HepG2 (cell line): ENCODE measurements around the gene OR7D2. TPM values are rescaled to one million over a fixed set of nuclear protein-coding genes. Genes with fewer than 3 reads are reported as not detected.
A peak's percentile ranks its signal among the peaks of the same experiment; 100 is the strongest.

Source experiments
- DDIT3 ChIP-seq: sonication (generic); formaldehyde crosslinking; IDR thresholded peaks from 2 replicates; pipeline ENCODE4 v1.4.0; 2020; ENCODE audit warnings: mild to moderate bottlenecking, missing genetic modification reagents
- HHEX ChIP-seq: IDR thresholded peaks from 2 replicates; pipeline ENCODE4 v1.6.1; 2016; ENCODE audit warnings: control low read depth
- HNRNPH1 ChIP-seq: fragments of 200-400 bp; formaldehyde crosslinking; optimal IDR thresholded peaks from 2 replicates; pipeline ENCODE3; 2017; ENCODE audit warnings: mild to moderate bottlenecking, low read depth, low read length
- HOXA9 ChIP-seq: sonication (generic); formaldehyde crosslinking; IDR thresholded peaks from 2 replicates; pipeline ENCODE4 v1.8.1; 2022; ENCODE audit warnings: missing genetic modification reagents, mild to moderate bottlenecking, moderate library complexity, borderline replicate concordance
- IKZF4 ChIP-seq: sonication (generic); formaldehyde crosslinking; IDR thresholded peaks from 2 replicates; pipeline ENCODE4 v1.5.1; 2020; ENCODE audit warnings: borderline replicate concordance, mild to moderate bottlenecking, low read depth, missing genetic modification reagents; ENCODE audit errors: not compliant biosample characterization
- LCORL ChIP-seq, 2 experiments: fragments of 450-650 bp in 1 of 2; sonication (generic) in 1 of 2; formaldehyde crosslinking in 1 of 2; IDR thresholded peaks; 2 replicates each; pipeline versions ENCODE4 v1.5.0 to v1.6.1; 2017 to 2020; ENCODE audit warnings: antibody characterized with exemption in 1 of 2, missing genetic modification reagents in 1 of 2
- MAFG ChIP-seq: sonication (generic); formaldehyde crosslinking; IDR thresholded peaks from 2 replicates; pipeline ENCODE4 v1.5.1; 2020; ENCODE audit warnings: mild to moderate bottlenecking, missing genetic modification reagents
- NAIF1 ChIP-seq: sonication (generic); formaldehyde crosslinking; IDR thresholded peaks from 2 replicates; pipeline ENCODE4 v1.5.0; 2020; ENCODE audit warnings: mild to moderate bottlenecking, missing genetic modification reagents, borderline replicate concordance
- NFRKB ChIP-seq: fragments of 450-650 bp; IDR thresholded peaks from 2 replicates; pipeline ENCODE4 v1.6.1; 2017
- RARA ChIP-seq: IDR thresholded peaks from 2 replicates; pipeline ENCODE4 v1.6.1; 2016; ENCODE audit warnings: missing genetic modification reagents, missing compliant biosample characterization
- RBM22 ChIP-seq: fragments of 200-400 bp; formaldehyde crosslinking; optimal IDR thresholded peaks from 2 replicates; pipeline ENCODE3; 2017; ENCODE audit warnings: mild to moderate bottlenecking, low read length, moderate library complexity
- SMARCE1 ChIP-seq: fragments of 450-650 bp; IDR thresholded peaks from 2 replicates; pipeline ENCODE4 v1.6.1; 2017; ENCODE audit warnings: borderline replicate concordance
- STAT6 ChIP-seq: sonication (generic); formaldehyde crosslinking; IDR thresholded peaks from 2 replicates; pipeline ENCODE4 v1.4.0; 2020; ENCODE audit warnings: missing genetic modification reagents, mild to moderate bottlenecking, borderline replicate concordance
- TGIF2 ChIP-seq: IDR thresholded peaks from 2 replicates; pipeline ENCODE4 v1.6.1; 2016; ENCODE audit warnings: control low read depth, missing compliant biosample characterization
- ZBTB20 ChIP-seq: sonication (generic); formaldehyde crosslinking; IDR thresholded peaks from 2 replicates; pipeline ENCODE4 v1.8.1; 2023; ENCODE audit warnings: missing genetic modification reagents, low read depth, mild to moderate bottlenecking, borderline replicate concordance
- ZFP82 ChIP-seq: sonication (generic); formaldehyde crosslinking; IDR thresholded peaks from 2 replicates; pipeline ENCODE4 v1.5.1; 2020; ENCODE audit warnings: mild to moderate bottlenecking, missing genetic modification reagents, borderline replicate concordance
- ZMYM4 ChIP-seq: sonication (generic); formaldehyde crosslinking; IDR thresholded peaks from 2 replicates; pipeline ENCODE4 v1.8.1; 2023; ENCODE audit warnings: mild to moderate bottlenecking, missing genetic modification reagents
- ZNF292 ChIP-seq: sonication (generic); formaldehyde crosslinking; IDR thresholded peaks from 2 replicates; pipeline ENCODE4 v1.8.1; 2022; ENCODE audit warnings: mild to moderate bottlenecking, low read depth, missing genetic modification reagents, borderline replicate concordance
- ZNF549 ChIP-seq: sonication (generic); formaldehyde crosslinking; IDR thresholded peaks from 2 replicates; pipeline ENCODE4 v1.5.0; 2020; ENCODE audit warnings: missing genetic modification reagents
- ZNF580 ChIP-seq: IDR thresholded peaks from 2 replicates; pipeline ENCODE4 v1.6.1; 2016; ENCODE audit warnings: low read depth, borderline replicate concordance
- polyA plus RNA-seq, 8 experiments: library from polyadenylated mRNA; depleted of rRNA in 3 of 8; stranded (reverse) in 7 of 8; unstranded in 1 of 8; fragments of >200 nt; fragmentation: Illumina TruSeq in 4 of 8; extraction: Trizol in 4 of 8; gene quantifications; 2 replicates each; pipeline versions ENCODE4 v1.2.1 to v1.2.3, GENCODE V29; 2011 to 2016; ENCODE audit warnings: low read depth in 4 of 8, missing spikeins in 1 of 8, mixed read lengths in 1 of 8; ENCODE audit not compliant: insufficient read depth in 1 of 8
- total RNA-seq, 5 experiments: library from RNA; depleted of rRNA; stranded (reverse); fragments of >200 nt; fragmentation: Illumina TruSeq; extraction: Trizol; gene quantifications; 2 replicates each; pipeline ENCODE4 v1.2.3, GENCODE V29; 2016; ENCODE audit warnings: low read depth in 1 of 5
- TF ChIP-seq, protein P1 (sequence below): sonication (generic); formaldehyde crosslinking; IDR thresholded peaks from 2 replicates; pipeline ENCODE4 v1.5.0; 2020; ENCODE audit warnings: mild to moderate bottlenecking, missing genetic modification reagents
- TF ChIP-seq, protein P2 (sequence below): IDR thresholded peaks from 2 replicates; pipeline ENCODE4 v1.6.1; 2016; ENCODE audit warnings: missing compliant biosample characterization, missing genetic modification reagents, borderline replicate concordance

OR7D2 gene
- total and polyA plus RNA-seq, 2 of the 13 experiments (the other 11 are each of a cell fraction or from before 2014, with no cell fraction given) = 0.07 TPM; not detected in 1

GRCh38 chr19:9140159-9140874 lies 38.5 kb upstream of the OR7D2 start, which contains the start of gene ZNF317 (continued):
- TF ChIP-seq, protein P1, sequence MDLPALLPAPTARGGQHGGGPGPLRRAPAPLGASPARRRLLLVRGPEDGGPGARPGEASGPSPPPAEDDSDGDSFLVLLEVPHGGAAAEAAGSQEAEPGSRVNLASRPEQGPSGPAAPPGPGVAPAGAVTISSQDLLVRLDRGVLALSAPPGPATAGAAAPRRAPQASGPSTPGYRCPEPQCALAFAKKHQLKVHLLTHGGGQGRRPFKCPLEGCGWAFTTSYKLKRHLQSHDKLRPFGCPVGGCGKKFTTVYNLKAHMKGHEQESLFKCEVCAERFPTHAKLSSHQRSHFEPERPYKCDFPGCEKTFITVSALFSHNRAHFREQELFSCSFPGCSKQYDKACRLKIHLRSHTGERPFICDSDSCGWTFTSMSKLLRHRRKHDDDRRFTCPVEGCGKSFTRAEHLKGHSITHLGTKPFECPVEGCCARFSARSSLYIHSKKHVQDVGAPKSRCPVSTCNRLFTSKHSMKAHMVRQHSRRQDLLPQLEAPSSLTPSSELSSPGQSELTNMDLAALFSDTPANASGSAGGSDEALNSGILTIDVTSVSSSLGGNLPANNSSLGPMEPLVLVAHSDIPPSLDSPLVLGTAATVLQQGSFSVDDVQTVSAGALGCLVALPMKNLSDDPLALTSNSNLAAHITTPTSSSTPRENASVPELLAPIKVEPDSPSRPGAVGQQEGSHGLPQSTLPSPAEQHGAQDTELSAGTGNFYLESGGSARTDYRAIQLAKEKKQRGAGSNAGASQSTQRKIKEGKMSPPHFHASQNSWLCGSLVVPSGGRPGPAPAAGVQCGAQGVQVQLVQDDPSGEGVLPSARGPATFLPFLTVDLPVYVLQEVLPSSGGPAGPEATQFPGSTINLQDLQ (CRISPR knock-in tag) = peak; percentile 50; the same call in 1 of the 2 replicates
- TF ChIP-seq TGIF2 (CRISPR knock-in tag) (no peak), ZBTB20 (peak; percentile 70; the same call in 1 of the 2 replicates), MAFG (CRISPR knock-in tag) (no peak), IKZF4 (CRISPR knock-in tag) (peak; percentile 58), HNRNPH1 (no peak), ZNF292 (CRISPR knock-in tag) (no peak), DDIT3 (CRISPR knock-in tag) (no peak), STAT6 (CRISPR knock-in tag) (0 out of 2 replicates have a peak, but pooled peaks have one; percentile 57), ZFP82 (CRISPR knock-in tag) (no peak), ZNF580 (peak; percentile 82; the same call in 1 of the 2 replicates), RARA (CRISPR knock-in tag) (no peak), ZMYM4 (peak; percentile 75; the same call in 1 of the 2 replicates), HOXA9 (CRISPR knock-in tag) (no peak), SMARCE1 (no peak), NFRKB (0 out of 2 replicates have a peak, but pooled peaks have one; percentile 24), ZNF549 (CRISPR knock-in tag) (no peak), LCORL (IDR thresholded peaks at IDR 0.05) (no peak), LCORL (CRISPR knock-in tag; IDR thresholded peaks at IDR 0.05) (no peak), RBM22 (no peak), NAIF1 (CRISPR knock-in tag) (no peak), HHEX (CRISPR knock-in tag) (no peak)
- TF ChIP-seq, protein P2, sequence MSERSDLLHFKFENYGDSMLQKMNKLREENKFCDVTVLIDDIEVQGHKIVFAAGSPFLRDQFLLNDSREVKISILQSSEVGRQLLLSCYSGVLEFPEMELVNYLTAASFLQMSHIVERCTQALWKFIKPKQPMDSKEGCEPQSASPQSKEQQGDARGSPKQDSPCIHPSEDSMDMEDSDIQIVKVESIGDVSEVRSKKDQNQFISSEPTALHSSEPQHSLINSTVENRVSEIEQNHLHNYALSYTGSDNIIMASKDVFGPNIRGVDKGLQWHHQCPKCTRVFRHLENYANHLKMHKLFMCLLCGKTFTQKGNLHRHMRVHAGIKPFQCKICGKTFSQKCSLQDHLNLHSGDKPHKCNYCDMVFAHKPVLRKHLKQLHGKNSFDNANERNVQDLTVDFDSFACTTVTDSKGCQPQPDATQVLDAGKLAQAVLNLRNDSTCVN = peak; percentile 53; the same call in 1 of the 2 replicates
